Measurements from ENCODE around the gene SAMD1. TPM values are rescaled to one million over a fixed set of nuclear protein-coding genes. Genes with fewer than 3 reads are reported as not detected.

Gene SAMD1
- total RNA-seq, 1 experiment from 2014 or later = 108 TPM

DNA sequence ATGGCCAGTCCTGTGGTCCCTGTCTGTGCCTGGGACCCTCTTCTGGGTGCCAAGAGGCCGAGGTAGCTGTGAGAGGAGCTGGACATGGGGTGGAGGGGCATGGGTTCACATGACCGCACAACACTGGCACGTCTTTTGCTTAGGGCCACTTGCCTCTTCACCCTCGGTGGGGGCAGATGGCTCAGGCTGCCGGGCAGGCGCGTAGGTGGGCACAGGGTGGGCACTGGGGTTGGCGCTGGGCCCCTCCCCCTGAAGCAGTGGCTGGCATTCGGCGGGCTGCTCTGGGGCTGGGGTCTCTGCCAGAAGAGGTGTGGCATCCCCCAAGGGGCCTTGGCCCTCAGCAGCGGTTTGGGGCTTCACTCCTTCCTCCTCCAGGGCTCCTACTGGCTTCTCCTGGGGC, 37.1 kb downstream of the SAMD1 start:
- no peak overlapping the region for H2AK5ac ChIP-seq (ENCODE audit: insufficient read length, low read length)
- no peaks in the 10 kb centered on the region for H3K9me3 ChIP-seq (ENCODE audit: control insufficient read depth, low read depth, low read length)
- H3K14ac ChIP-seq (ENCODE audit: insufficient read depth, low read length) = no peak overlapping the region
- Mint-ChIP-seq H3K27me3 (ENCODE audit: low read depth) (peaks cover 21% of the 10 kb centered on the region), H3K4me3 (no peak overlapping the region), H3K27ac (no peak overlapping the region), H3K4me1 (peaks cover 5 to 14% of the 10 kb centered on the region in 2 experiments), H3K9me3 (peaks cover 0 to 3% of the 10 kb centered on the region in 2 experiments; a peak in 2 of 5 replicates), H3K36me3 (ENCODE audit: insufficient read depth in 1 of 3, low read depth in 3 of 3) (peaks cover 19 to 26% (median 20%) of the 10 kb centered on the region in 3 experiments)
- no peaks in the 10 kb centered on the region for H3K79me2 ChIP-seq (ENCODE audit: insufficient read depth, low read length)
- H3K27ac ChIP-seq (ENCODE audit: insufficient read length, low read depth, low read length) = no peak overlapping the region
- no peaks in the 10 kb centered on the region; the same call in 1 of the 2 replicates for H3K4me1 ChIP-seq (ENCODE audit: insufficient read depth, low read length)
- TF ChIP-seq, protein P1, sequence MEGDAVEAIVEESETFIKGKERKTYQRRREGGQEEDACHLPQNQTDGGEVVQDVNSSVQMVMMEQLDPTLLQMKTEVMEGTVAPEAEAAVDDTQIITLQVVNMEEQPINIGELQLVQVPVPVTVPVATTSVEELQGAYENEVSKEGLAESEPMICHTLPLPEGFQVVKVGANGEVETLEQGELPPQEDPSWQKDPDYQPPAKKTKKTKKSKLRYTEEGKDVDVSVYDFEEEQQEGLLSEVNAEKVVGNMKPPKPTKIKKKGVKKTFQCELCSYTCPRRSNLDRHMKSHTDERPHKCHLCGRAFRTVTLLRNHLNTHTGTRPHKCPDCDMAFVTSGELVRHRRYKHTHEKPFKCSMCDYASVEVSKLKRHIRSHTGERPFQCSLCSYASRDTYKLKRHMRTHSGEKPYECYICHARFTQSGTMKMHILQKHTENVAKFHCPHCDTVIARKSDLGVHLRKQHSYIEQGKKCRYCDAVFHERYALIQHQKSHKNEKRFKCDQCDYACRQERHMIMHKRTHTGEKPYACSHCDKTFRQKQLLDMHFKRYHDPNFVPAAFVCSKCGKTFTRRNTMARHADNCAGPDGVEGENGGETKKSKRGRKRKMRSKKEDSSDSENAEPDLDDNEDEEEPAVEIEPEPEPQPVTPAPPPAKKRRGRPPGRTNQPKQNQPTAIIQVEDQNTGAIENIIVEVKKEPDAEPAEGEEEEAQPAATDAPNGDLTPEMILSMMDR (conservative IDR thresholded peaks at IDR 0.05) = no peak
- no peak overlapping the region for H4K8ac ChIP-seq (replicated peaks; ENCODE audit: insufficient read length, low read depth, low read length)
- WGBS (ENCODE audit: extremely low coverage, insufficient read length, low lambda C conversion rate) = no CpG with 5 or more reads among the region's 11 CpGs
- H2BK12ac ChIP-seq (ENCODE audit: insufficient read length, low read depth, low read length) = no peak overlapping the region
- no peak overlapping the region for H2BK5ac ChIP-seq (ENCODE audit: insufficient read length, low read length)
- no peak overlapping the region for H3K18ac ChIP-seq (ENCODE audit: insufficient read length, low read depth, low read length)
- H3K9ac ChIP-seq (ENCODE audit: extremely low read depth, insufficient read length, low read length) = no peak overlapping the region
- H3K23me2 ChIP-seq (ENCODE audit: insufficient read length, low read depth, low read length, poor library complexity, severe bottlenecking) = peaks cover 6% of the 10 kb centered on the region
- no peak overlapping the region for H2BK15ac ChIP-seq (ENCODE audit: low read depth, low read length)
- no peak overlapping the region for H3K56ac ChIP-seq (ENCODE audit: insufficient read length, low read depth, low read length)
- no peak overlapping the region for H2BK20ac ChIP-seq (ENCODE audit: low read depth, low read length, poor library complexity, severe bottlenecking)
- no peak overlapping the region for H3K4ac ChIP-seq (ENCODE audit: low read depth, low read length)
- H3K23ac ChIP-seq (ENCODE audit: insufficient read length, low read depth, low read length) = no peak overlapping the region
- H4K20me1 ChIP-seq (ENCODE audit: control insufficient read depth, insufficient read depth, insufficient read length) = no peaks in the 10 kb centered on the region
- H3T11ph ChIP-seq (ENCODE audit: low read length) = no peak overlapping the region
- peaks cover 5% of the 10 kb centered on the region for H3K27me3 ChIP-seq (ENCODE audit: insufficient read depth, low read length)
- H2AFZ ChIP-seq (ENCODE audit: low read length) = no peak overlapping the region
- DNase-seq = no peak
- H3K4me2 ChIP-seq (ENCODE audit: insufficient read depth, insufficient read length, low read length) = no peak overlapping the region
- no peaks in the 10 kb centered on the region for H3K79me1 ChIP-seq (ENCODE audit: insufficient read depth, low read depth, low read length, poor library complexity, severe bottlenecking)
- no peak overlapping the region for H4K91ac ChIP-seq (ENCODE audit: insufficient read length, low read depth, low read length)
- no peak overlapping the region for H4K5ac ChIP-seq (ENCODE audit: insufficient read length, low read depth, low read length)
- H2BK120ac ChIP-seq (ENCODE audit: low read depth, low read length, poor library complexity, severe bottlenecking) = no peak overlapping the region
